ENCODE results near the gene ALDH1L1.

The ALDH1L1 gene

DNA sequence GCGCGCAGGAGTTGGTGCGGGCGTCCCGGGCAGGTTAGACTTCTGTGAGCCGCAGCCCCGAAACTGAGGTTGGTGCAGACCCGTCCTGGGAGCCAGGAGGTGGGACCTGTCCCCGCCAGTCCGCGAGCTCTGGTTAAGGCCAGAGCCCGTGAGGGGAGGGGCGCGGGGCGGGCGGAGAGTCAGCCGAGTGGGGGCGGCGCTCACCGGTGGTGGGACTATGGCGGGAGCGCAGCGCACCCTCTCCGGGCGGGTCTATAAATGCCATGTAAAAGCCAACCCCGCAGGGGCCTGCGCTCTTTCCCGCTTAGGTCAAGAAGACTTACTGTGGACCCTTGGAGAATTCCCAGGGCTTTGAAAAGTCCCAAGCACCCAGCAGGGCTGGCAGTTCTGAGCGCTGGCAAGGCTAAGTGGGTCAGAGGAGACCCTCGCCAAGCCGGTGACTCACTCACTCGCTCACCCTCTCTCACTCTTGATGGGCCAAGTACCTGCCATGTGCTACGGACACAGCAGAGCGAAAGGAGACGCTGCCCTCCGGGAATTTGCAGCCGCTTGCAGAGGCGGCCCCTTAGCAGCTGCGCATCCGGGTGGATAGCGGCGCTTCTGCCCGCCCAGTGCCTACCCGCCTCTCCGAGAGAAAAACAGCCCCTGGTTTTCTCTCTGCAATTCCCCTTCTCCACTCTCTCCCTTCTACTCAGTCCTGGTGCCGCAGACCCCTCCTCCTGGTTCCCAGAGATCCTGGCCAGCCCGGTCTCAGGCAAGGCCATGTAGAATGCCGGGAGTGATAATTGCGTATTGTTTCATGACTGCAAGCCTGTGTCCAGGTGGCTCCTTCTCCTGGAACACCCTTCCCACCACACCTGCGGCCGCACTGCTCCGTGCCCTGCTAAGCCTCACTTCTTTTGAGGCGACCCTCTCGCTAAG, at the start of gene ALDH1L1:
ALDH1L1 (minus strand) TSS at position 110 of the 921 bp plus-strand sequence. CDS start 19,607 bp downstream, outside the sequence.
- Histone ChIP-seq H3K27ac (peak within 1 kb of the TSS in 1 of 21 experiments; percentile 0), H3K4me3 (peak within 1 kb of the TSS; percentile 3 to 34 (median 24))

DNA sequence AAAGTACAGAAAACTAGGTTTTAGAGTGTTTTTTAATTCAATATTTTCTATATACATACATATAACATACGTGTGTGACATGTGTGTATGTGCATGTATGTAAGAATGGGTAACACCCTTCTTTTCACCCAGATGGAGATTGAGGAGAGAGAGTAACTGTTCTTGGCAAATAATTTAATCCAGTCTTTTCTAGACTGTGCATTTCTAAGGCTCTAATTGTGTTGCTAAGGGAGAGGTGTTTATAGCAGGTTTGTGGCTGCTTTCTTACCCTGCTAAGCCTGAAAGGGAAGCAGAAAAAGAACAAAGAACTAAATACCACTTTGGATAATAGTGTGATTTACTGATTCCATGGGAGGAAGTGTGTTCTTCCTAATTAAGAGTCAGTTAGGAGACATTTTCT, 46.0 kb upstream of the ALDH1L1 start:
- Histone ChIP-seq H3K4me3 (no peak overlapping the region), H3K27ac (no peak overlapping the region)

DNA sequence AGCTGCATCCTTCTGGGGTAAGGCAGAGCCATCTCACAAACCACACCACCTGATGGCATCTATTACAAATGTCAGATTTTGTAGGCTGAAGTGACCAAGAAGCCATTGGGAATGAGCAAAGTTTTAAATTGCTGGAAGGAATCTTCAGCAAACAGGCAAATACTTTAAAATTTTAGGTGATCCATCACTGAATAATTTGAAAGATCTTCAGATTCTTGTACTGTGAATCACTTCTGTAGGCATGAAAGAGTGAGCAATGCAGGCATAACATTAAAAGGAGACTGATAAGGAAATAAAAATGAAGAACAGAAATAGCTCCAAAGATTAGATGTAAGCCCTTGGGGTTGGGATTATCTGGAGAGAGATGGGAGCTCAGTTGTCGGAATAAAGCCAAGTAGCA, 36.0 kb upstream of the ALDH1L1 start:
- Histone ChIP-seq H3K27ac (no peak overlapping the region), H3K4me3 (no peak overlapping the region)

GRCh38 chr3:126213379-126214028, 33.1 kb upstream of the ALDH1L1 start:
- peak overlapping the region; percentile 8 to 43 (median 22) for H3K4me3 ChIP-seq
- H3K27ac ChIP-seq = peak overlapping the region in 5 of 21 experiments; percentile 3 to 55 (median 38)

- Histone ChIP-seq H3K4me3 (peak overlapping the region; percentile 8 to 43 (median 22)), H3K27ac (peak overlapping the region in 8 of 21 experiments; percentile 3 to 55 (median 36))
Measured at GRCh38 chr3:126212620-126213378, 32.4 kb upstream of the ALDH1L1 start.

- Histone ChIP-seq H3K27ac (peak overlapping the region in 2 of 21 experiments; percentile 3 to 47), H3K4me3 (no peak overlapping the region)
Measured at GRCh38 chr3:126212250-126212619, 31.8 kb upstream of the ALDH1L1 start.

GRCh38 chr3:126211569-126211968, 31.2 kb upstream of the ALDH1L1 start:
- no peak overlapping the region for H3K27ac ChIP-seq
- no peak overlapping the region for H3K4me3 ChIP-seq

DNA sequence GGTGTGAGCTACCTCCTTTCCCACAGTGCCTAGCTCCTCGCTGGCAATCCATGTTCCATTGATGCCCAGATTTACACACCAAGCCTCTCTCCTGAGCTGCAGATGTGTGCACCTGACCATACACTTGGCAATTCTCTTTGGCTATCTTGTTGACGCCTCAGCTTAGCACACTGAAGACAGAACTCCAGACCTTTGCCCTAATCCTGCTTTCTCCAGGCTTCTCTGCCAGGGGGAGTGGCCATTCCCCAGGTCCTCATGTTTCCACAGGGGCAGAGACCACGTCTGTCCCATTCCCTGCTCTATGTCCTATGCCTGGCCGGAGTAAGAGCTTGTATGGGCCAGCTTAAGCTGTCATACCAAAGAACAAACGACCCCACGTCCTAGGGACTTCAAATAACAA, 30.2 kb upstream of the ALDH1L1 start:
- no peak overlapping the region for H3K27ac ChIP-seq
- no peak overlapping the region for H3K4me3 ChIP-seq

DNA sequence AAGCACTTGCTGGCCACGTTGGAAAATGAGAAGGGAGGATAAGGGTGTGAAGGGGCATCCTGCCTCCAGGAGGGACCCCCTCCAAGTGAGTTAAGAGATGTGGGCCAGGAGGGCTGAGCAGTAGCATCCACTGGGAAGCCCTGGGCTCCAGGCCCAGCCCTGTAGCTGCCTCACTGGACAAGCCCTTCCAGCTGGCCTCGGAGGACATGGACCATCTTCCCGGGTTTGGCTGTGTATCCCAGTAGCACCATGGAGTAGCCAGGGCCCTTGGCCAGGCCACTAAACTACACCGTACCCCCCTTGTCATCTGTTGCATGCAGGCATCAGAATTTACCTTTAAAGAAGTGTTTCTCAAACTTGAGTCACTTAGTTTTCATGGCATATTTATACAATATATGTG, 29.4 kb upstream of the ALDH1L1 start:
- Histone ChIP-seq H3K27ac (no peak overlapping the region), H3K4me3 (no peak overlapping the region)

GRCh38 chr3:126208606-126209256, 28.3 kb upstream of the ALDH1L1 start:
- H3K27ac ChIP-seq = no peak overlapping the region
- H3K4me3 ChIP-seq = no peak overlapping the region

DNA sequence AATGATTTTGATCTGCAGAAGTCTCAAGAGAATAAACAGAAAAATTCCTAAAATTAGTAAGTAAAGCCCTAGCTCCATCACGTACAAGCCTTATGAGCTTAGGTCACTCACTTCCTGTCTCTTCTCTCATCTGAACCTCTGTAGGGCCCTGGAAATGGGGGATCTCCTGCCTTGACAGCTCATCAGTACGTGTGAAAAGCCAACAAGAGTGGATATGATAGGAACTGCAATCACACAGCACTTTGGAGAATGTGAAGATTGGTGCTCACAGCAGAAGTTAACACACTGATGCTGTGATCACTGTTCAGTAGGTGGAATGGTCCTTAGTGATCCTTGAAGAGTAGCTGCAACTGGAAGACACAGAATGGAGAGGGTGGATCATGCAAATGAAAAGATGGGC, 27.8 kb upstream of the ALDH1L1 start:
- H3K4me3 ChIP-seq = no peak overlapping the region
- no peak overlapping the region for H3K27ac ChIP-seq

DNA sequence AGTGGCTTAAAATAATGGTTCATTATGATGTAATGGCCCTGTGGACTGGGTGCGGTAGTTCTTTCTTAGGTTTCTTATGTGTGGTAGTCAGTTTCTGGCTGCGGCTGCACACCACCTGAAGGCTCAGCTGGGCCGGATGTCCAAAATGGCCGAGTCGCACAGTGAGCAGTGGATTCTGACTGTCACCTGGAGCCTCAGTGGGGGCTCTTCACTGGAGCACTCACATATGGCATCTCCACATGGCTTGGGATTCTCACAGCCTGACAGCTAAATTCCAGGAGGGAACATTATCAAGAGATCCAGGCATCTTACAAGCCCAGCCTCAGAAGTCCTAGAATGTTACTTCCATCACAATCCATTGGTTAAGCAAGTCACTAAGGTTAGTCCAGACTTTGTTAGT, 26.8 kb upstream of the ALDH1L1 start:
- Histone ChIP-seq H3K4me3 (no peak overlapping the region), H3K27ac (no peak overlapping the region)

DNA sequence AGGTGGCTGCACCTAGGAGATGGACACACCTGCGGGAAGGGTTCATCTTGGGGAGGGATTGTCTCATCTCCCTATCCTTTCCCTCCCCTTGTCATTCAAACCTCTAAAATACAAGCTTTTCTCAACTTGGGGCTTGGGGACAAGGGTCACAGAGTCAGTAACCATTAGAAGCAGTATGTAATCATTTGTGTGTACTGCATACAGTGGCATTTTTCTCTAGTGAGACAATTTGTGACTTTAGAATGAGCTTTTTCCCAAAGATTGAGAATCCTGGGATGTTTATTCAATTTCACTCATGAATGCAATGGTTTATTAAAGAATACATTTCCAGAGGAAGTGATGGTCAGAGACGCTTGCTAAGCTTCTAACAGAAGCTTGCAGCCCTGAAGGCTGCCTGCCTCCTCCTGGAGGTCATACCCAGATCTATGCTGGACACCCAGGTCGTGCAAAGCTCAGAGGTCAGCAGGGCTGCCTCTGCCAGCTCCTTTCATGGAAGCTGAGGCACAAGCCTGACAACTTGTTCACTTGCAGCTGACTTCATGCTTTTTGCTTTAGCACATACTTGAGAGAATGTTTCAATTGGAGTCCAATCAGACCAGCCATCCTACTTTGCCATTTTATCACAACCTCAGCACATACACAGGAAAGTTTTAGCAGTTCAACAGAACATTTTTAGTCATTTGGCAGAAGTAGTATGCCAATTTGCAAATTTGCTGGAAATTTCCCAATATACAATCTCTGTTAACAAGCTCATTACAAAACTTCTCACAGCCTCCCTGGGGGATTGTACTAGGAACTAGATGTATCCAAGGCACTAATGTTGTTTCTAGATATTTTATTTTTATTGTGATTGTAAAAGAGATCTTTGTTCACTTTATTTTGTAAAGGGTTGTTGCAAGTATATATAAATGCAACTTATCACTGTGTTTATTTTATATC, 25.6 kb upstream of the ALDH1L1 start:
- Histone ChIP-seq H3K27ac (no peak overlapping the region), H3K4me3 (no peak overlapping the region)

GRCh38 chr3:126202680-126203079, 22.3 kb upstream of the ALDH1L1 start:
- Histone ChIP-seq H3K4me3 (no peak overlapping the region), H3K27ac (no peak overlapping the region)

- H3K4me3 ChIP-seq = no peak overlapping the region
- no peak overlapping the region for H3K27ac ChIP-seq
Measured at GRCh38 chr3:126202276-126202675, 21.9 kb upstream of the ALDH1L1 start.

- H3K27ac ChIP-seq = no peak overlapping the region
- H3K4me3 ChIP-seq = no peak overlapping the region
Measured at GRCh38 chr3:126201168-126201567, 20.8 kb upstream of the ALDH1L1 start.

DNA sequence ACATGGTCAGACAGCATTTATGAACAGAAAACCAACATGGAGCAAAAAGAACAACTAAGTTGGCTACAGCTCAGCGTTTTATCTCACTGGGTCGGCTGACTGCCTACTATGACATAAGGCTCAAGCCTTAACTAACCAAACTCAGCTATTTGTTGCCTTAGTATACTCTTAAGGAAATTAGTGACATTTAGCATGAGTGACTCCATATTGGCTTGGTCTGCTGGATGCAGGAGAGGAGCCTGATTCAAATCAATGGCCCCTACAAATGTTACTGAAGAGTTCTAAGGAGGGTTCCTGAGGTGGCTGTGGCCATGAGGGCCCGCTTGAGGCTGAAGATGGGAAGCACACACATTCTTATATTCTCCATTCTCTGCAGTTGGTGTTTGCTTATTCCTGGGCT, 20.1 kb upstream of the ALDH1L1 start:
- Histone ChIP-seq H3K27ac (no peak overlapping the region), H3K4me3 (no peak overlapping the region)

- no peak overlapping the region for H3K27ac ChIP-seq
Measured at GRCh38 chr3:126199256-126199655, 18.9 kb upstream of the ALDH1L1 start.

More at GRCh38 chr3:126199256-126199655, 18.9 kb upstream of the ALDH1L1 start:
- H3K4me3 ChIP-seq = no peak overlapping the region
